NOMO-1 (cell line): ENCODE results near the gene UVRAG.

Experiments used
- DNase-seq, 2 experiments: peaks; one replicate each; lab custom pipeline; 2025; ENCODE audit not compliant: unreplicated experiment in 2 of 2; lab: John Stamatoyannopoulos, UW

UVRAG gene

DNA sequence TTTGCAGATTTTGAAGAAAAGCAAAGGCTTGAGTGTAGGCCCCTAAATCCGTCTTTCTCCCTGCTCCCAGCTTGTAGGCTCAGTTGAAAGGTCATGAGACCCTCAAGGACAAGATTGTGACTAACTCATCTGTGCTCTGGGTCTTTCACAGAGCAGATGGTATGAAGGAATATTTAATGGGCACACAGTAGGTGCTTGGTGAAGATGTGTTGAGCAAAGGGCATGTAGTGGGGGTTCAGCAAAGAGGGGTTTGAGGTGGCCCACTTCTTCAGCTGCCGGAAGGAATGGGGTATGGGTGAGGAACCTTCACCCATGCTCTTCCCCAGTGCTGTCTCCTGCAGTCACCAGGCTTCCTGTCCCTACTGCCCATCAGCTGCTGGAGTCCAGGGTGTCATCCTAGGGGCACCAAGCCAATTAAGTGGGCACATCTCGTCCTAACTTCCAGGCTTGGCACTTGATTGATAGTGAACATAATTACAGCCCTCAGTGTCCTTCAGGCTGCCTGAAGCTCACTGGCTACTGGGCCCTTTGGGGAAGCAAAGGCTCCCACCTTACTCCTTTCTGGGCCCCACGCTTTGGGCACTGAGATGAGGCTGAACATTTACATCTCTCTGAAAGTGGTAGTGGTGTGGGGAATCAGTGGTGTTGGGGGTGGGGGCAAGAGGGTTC, 31.5 kb upstream of the UVRAG start:
- DNase-seq: no peak

DNA sequence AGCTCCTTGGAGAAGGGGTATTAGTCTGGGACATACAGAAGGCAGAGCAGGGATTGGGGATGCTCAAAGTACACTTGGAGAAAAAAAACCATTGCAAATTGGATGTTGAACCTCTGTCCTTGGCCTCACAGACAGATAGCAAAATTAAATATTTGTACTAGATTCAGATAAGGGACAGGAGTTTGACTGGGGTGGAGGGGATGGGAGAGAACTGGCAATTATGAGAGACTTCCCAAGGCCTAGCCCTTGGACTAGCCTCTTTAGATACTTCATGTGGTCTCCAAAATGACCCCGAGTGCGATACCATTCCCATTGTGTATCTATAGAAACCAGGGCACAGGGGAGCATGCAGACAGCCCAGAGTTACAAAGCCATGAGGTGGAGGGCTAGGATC, 30.9 kb upstream of the UVRAG start:
- no peak for DNase-seq

DNA sequence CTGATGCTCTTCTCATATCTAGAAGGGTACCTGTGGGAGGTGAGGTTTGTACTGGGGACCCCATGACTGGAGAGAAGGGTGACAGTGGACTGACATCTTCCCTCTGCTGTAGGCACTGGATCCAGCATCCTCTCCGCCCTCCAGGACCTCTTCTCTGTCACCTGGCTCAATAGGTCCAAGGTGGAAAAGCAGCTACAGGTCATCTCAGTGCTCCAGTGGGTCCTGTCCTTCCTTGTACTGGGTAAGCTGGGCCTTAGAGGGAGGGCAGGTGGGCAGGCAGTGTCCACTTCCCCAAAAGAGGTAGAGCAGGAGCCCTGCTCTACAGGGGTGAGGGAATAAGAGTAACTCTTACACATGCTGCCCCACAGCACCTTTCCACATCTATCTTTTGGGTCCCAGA, 30.5 kb upstream of the UVRAG start:
- no peak for DNase-seq

DNA sequence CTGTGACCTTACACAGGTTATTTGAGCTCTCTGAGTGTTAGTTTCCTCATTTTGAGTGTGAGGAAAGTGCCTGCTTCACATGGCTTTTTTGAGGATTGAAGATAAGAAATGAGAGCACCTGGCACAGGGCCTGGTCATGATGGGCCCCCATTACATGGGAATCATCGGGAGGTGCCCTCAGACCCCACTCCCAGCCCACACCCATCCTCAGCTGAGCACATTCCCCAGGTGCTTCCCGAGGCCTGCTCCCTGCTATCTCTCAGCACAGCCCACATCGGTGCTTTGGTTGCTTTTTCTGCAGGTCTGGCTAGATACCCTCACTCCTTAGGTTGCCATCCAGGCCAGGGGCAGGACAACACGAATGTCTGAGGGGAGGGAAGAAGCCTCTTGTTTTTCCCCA, 29.8 kb upstream of the UVRAG start:
- DNase-seq: no peak

DNA sequence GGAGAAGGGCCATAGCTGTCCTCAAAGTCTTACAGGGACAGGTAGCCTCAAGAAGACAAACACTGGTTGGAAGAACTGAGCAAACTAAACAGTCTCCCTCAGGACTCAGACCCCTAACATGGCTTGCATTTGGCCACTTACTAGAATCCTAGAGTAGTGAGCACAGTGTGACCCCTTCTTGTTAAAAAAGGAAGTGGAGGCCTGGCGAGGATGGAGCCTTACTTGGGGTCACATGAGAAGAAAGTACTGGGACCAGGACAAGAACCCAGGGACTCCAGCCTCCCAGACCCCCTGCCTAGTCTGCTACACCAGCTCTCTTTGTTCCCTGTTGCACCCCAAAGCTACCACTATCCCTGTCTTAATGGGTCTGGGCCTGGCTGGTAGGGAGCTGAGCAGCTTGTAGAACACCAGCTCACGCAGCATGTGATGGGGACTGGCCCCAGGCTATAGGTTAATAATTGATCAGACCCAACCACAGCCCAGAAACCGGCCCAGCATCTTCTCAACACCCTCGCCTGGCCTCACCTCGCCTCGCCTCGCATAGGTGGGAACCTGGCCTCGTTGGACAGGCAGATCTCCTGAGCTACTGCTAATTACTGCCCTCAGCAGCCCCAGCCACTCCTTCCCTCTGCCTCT, 28.8 kb upstream of the UVRAG start:
- DNase-seq: no peak

DNA sequence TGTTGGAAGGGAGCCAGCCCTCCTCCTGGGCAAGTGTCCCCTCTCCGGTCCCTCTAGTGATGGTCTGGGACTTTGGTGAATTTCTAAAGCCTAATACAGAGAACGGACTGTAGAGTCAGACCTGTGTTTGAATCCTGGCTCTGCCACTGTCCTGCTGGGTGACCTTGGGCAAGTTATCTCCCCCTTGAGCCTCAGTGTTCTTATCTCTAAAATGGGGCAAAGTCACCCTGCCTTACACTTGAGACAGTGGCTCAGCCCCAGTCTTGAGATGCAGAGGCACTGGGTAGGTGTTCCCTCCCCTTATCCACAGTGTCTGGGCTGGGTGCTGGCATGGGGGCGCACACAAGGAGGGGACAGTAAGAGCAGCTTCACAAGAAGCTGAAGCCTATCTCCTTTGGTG, 25.5 kb upstream of the UVRAG start:
- DNase-seq: no peak

DNA sequence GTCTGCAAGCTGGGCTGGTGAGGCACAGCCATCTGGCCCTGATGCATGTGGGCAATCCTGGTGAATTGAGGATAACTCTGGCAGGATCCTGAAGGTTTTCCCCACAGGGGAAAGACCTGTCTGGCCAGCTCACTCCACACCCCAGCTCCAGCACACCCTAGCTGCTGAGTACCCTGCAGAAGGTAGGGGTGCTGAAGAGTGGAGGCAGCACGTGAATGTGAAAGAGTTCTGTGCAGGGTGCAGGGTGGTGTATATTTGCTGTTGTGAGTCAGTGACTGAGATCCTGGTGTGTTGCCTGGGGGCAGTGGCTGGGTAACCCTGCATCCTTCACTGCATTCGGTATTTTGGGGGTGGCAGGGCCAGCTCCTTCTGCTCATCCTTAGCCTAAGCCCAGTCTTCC, 24.0 kb upstream of the UVRAG start:
- DNase-seq: no peak

DNA sequence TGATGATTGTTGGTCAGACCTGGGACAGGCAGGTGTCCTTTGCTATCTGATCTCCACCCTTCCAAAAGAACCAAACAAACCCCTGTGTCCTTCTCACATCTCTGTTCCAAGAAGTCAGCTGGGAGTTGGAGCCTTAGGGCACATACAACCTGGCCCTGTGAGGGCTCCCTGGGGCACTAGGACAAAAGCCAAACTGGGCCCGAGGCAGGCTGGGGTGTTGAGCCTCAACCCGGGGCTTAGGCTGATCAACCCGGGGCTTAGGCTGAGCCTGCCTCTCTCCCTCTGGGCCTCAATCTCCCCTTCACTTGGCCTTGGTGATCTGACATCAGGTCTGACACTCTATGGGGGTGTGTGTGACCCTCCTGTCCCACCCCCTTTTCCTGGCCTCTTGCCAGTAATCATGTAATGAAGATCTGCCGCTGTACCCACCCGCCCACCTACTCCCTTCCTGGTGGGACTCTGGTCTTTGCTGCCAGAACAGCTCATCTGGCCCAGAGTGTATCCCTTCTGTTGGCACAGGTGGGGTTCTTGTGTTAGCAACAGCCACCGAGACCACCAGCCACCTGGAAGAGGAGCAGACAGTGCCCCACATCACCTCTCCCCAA, 22.8 kb upstream of the UVRAG start:
- no peak for DNase-seq

DNA sequence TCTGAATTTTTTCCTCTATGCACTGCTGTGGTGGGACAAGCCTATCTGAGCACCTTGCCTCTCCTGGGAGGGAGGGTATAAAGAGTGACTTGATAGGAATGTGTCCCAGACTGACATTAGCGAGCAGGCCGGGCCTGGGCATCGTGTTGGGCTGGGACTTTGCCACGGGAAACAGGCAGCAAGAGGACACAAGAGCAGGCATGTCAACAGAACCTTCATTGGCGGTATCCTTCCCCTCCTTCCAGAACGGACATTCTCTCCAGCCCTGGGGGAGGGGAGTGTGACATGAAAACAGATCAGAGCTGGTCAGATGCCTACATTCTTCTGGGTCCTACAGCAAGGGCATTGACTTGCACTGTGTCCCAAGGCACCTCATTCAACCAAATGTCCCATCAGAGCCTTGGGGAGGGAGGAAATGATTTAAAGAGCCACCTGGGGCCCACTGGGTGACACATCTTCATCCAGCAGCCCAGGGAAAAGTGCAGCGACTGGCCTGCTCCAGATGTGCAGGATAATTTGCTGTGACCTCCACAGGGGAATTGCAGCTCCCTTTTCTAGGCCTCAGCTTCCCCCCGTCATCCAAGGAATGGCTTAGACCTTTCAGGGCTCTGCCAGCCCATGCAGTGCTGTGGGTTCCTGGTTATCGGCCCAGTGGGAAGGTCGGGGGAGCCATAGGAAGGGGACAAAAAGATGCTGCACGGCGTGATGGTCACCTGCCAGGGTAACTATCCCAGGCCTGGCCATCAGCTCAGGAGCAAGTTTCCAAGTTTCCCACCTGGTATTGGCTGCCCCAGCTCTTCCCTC, 21.8 kb upstream of the UVRAG start:
- no peak for DNase-seq

DNA sequence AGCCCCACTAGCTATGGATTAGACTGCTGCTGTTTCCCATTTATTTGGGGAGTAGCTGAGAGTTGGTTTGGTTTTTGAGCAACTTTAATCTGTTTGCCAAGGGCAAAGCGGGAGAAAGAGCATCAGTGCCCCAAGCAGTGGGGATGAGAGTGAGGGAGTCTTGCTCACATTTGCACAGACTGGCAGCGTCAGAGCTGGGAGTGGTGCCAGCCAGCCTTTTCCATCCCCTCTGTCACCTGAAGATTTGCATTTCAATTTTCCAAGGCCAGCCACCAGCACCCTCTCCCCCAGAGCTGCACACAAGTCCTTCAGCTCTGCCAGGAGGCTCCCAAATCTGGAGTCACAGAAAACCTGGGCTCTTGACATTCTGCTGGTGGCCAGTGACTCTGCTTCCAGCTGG, 21.0 kb upstream of the UVRAG start:
- no peak for DNase-seq

DNA sequence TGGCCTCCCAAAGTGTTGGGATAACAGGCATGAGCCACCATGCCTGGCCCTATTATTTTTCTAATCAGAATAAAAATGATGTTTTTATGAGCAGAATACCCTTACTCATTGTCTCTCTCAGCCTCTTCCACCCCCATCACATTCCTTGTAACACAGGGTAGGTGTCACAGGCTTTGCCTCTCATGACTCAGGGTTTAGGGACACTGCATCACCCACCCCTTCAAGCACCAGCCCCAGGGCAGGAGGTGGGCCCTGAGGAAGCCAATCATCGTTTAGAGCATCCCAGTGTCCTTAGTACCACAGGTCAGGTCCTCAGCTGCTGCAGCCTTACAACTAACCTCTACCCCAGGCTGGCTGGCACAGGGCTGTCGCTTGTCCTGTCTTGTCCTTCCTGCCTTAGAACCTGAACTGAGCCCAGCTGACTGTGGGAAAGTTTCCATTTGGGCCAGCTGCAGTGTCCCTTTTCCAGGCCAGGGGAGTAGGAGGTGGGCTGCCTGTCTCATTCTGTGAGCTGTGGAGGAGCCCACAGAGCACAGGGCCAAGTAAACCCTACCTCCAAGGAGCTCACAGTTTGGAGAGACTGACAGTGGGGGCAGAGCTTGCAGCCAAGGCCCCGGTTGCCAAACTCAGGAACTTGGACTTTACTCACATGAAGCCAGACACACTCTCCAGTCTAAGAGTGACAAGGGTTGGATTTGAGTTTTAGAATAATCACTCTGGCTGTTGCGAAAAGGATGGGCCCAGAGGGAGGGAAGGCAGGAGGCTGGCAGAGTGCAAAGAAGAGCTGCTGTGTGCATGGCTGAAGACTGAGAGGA, 19.5 kb upstream of the UVRAG start:
- no peak for DNase-seq

DNA sequence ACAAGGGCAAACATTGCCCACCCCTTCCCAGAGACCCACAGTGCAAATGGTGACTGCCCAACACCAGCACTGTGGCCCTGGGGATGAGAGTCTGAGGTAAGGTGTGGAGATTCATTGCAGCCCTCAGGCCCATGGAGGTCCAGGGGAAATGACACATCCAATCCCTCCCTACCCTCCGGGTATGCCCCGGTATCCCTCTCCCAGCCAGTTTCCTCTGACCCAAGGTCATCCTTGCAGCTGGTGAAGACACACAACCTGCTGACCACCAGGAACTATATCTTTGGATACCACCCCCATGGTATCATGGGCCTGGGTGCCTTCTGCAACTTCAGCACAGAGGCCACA, 18.9 kb upstream of the UVRAG start:
- DNase-seq: no peak

DNA sequence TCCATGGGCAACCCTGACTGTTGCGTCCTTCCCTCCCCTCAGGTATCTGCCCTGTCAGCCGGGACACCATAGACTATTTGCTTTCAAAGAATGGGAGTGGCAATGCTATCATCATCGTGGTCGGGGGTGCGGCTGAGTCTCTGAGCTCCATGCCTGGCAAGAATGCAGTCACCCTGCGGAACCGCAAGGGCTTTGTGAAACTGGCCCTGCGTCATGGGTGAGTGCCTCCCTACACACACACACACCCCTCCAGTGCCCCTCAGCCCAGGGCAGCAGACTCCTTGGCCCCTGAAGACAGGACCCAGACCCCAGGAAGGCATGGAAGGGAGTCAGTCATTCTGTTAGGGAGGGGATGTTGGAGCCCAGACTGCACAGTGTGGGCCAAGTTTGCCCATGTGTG, 17.9 kb upstream of the UVRAG start:
- DNase-seq: no peak

DNA sequence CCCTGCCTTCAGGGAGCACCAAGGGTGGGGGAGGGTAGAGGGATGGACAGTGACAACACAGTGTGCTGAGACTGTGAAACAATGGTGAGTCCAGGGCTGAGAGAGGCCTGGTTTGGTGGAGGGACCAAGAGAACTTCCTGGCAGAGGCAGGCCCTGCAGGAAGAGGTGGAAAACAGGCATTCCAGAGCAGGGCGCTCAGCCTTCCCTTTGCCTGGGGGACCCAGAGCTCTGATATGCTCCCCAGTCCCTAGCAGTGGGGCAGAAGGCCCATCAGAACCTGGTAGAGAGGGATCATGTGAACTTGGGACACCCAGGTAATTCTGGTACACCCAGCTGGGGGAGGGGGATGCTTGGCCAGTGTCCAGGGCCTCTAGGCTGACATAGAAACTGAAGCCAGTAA, 17.2 kb upstream of the UVRAG start:
- DNase-seq: no peak

DNA sequence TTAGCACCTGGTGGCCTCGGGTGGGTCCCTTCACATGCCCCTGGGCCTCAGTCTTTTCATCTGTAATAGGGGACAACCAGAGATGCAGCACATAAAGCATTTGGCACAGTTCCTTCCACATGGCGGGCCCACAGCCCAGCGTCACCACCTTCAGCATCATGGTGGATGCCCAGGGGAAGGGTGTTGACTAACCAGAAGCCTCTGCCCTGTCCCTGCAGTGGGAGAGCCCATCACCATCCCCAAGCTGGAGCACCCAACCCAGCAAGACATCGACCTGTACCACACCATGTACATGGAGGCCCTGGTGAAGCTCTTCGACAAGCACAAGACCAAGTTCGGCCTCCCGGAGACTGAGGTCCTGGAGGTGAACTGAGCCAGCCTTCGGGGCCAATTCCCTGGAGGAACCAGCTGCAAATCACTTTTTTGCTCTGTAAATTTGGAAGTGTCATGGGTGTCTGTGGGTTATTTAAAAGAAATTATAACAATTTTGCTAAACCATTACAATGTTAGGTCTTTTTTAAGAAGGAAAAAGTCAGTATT, 14.8 kb upstream of the UVRAG start:
- DNase-seq: no peak

DNA sequence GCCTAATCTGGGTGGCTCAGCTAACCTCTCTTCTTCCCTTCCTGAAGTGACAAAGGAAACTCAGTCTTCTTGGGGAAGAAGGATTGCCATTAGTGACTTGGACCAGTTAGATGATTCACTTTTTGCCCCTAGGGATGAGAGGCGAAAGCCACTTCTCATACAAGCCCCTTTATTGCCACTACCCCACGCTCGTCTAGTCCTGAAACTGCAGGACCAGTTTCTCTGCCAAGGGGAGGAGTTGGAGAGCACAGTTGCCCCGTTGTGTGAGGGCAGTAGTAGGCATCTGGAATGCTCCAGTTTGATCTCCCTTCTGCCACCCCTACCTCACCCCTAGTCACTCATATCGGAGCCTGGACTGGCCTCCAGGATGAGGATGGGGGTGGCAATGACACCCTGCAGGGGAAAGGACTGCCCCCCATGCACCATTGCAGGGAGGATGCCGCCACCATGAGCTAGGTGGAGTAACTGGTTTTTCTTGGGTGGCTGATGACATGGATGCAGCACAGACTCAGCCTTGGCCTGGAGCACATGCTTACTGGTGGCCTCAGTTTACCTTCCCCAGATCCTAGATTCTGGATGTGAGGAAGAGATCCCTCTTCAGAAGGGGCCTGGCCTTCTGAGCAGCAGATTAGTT, 14.2 kb upstream of the UVRAG start:
- no peak for DNase-seq

DNA sequence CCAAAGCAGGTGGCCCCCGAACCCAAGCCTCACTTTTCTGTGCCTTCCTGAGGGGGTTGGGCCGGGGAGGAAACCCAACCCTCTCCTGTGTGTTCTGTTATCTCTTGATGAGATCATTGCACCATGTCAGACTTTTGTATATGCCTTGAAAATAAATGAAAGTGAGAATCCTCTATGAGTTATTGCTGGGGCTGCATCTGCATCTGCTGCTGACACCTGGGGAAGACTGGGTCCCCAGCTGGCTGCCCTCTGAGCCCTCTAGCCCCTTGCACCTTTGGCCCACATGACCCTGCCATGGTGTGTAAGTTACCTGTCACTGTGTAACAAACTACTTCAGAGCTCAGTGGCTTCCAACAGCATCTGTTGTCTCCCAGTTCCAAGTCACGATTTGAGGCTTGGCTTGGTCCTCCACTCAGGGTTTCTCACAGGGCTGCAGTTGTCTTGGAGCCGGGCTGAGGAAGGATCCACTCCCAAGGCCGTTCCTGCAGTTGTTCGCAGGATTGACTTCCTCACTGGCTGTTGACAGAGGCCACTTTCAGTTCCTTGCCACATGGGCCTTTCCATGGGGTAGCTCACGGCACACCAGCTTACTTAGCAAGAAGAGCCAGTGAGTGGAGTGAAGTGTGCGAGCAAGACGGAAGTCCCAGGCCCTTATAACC, 13.5 kb upstream of the UVRAG start:
- DNase-seq: peak; percentile 62 to 66

DNA sequence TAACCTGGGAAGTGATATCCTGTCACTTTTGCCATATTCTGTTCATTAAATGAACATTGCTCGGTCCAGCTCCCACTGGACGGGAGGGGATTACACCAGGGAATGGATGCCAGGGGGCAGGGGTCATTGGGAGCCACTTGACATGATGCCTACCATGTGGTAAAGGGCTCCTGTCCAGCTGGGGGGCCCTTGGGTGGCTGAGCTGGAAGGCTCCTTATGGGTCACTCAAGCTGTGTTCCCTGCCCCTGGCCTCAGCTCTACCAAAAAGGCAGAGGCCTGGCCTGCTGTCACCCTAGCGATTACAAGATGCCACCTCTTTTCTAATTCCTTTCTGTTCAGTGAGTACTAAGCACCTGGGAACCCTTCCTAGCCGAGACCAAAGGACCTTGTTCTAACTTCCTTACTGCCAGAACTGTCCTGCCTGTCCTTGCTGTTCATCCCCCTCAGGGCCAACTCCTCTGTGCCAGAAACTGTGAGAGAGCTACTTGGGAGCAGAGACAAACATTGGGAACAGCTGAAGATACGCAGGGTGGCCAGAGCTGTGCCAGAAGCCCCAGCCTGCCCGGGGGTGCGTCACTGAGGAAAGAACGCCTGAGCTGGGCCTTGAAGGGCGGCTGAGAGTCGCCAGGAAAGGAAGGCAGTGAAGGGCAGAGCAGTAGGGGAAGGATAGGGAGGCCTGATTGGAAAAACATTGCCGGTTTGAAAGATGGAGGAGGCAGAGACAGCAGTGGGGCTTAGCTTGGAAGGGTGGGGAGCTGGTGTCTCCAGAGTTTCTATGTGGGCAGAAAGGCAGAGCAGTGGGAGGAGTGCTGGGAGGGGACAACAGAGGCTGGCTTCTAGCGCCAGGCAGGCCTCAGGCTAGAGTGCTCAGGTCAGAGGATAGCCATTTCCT, 12.7 kb upstream of the UVRAG start:
- no peak for DNase-seq
